HepG2 (cell line): Measurements from ENCODE around the gene YY2. TPM values are rescaled to one million over a fixed set of nuclear protein-coding genes. Genes with fewer than 3 reads are reported as not detected.

Experiments used
- FLYWCH1 ChIP-seq: sonication (generic); formaldehyde crosslinking; IDR thresholded peaks from 2 replicates; pipeline ENCODE4 v1.8.1; 2023; ENCODE audit warnings: mild to moderate bottlenecking, missing genetic modification reagents
- FOSL1 ChIP-seq: sonication (generic); formaldehyde crosslinking; IDR thresholded peaks from 2 replicates; pipeline ENCODE4 v1.9.0; 2021; ENCODE audit warnings: missing genetic modification reagents, borderline replicate concordance
- MLXIP ChIP-seq: sonication (generic); formaldehyde crosslinking; IDR thresholded peaks from 2 replicates; pipeline ENCODE4 v1.9.0; 2021; ENCODE audit warnings: missing genetic modification reagents, borderline replicate concordance
- MXD3 ChIP-seq: IDR thresholded peaks from 2 replicates; pipeline ENCODE4 v1.6.1; 2016; ENCODE audit warnings: mild to moderate bottlenecking, missing biosample characterization, missing genetic modification reagents
- PCBP1 ChIP-seq: fragments of 200-400 bp; formaldehyde crosslinking; IDR thresholded peaks from 2 replicates; pipeline ENCODE4 v1.6.1; 2017; ENCODE audit warnings: mild to moderate bottlenecking, low read depth, low read length, borderline replicate concordance
- PHF20 ChIP-seq: sonication (generic); formaldehyde crosslinking; IDR thresholded peaks from 2 replicates; pipeline ENCODE4 v1.5.0; 2020; ENCODE audit warnings: mild to moderate bottlenecking, missing genetic modification reagents
- PPARG ChIP-seq: conservative IDR thresholded peaks from 2 replicates; pipeline ENCODE4 v1.6.1; 2016; ENCODE audit warnings: missing biosample characterization, missing genetic modification reagents
- SMYD3 ChIP-seq: sonication (generic); formaldehyde crosslinking; IDR thresholded peaks from 2 replicates; pipeline ENCODE4 v1.8.1; 2023; ENCODE audit warnings: mild to moderate bottlenecking, missing genetic modification reagents
- XBP1 ChIP-seq: sonication (generic); formaldehyde crosslinking; IDR thresholded peaks from 2 replicates; pipeline ENCODE4 v1.5.0; 2020; ENCODE audit warnings: missing genetic modification reagents
- ZC3H13 ChIP-seq: sonication (generic); formaldehyde crosslinking; IDR thresholded peaks from 2 replicates; pipeline ENCODE4 v1.8.1; 2023; ENCODE audit warnings: mild to moderate bottlenecking, missing genetic modification reagents, moderate library complexity
- ZNF207 ChIP-seq: fragments of 450-650 bp; IDR thresholded peaks from 2 replicates; pipeline ENCODE4 v1.6.1; 2016; ENCODE audit warnings: antibody characterized with exemption, borderline replicate concordance
- ZNF24 ChIP-seq: fragments of 450-650 bp; IDR thresholded peaks from 2 replicates; pipeline ENCODE4 v1.6.1; 2017; ENCODE audit warnings: antibody characterized with exemption, mild to moderate bottlenecking
- ZNF629 ChIP-seq: sonication (generic); formaldehyde crosslinking; conservative IDR thresholded peaks from 2 replicates; pipeline ENCODE4 v1.5.0; 2020; ENCODE audit warnings: missing genetic modification reagents
- ZNF800 ChIP-seq: sonication (generic); formaldehyde crosslinking; IDR thresholded peaks from 2 replicates; pipeline ENCODE4 v1.4.0; 2020; ENCODE audit warnings: missing genetic modification reagents
- polyA plus RNA-seq, 8 experiments: library from polyadenylated mRNA; depleted of rRNA in 3 of 8; stranded (reverse) in 7 of 8; unstranded in 1 of 8; fragments of >200 nt; fragmentation: Illumina TruSeq in 4 of 8; extraction: Trizol in 4 of 8; gene quantifications; 2 replicates each; pipeline versions ENCODE4 v1.2.1 to v1.2.3, GENCODE V29; 2011 to 2016; ENCODE audit warnings: low read depth in 4 of 8, missing spikeins in 1 of 8, mixed read lengths in 1 of 8; ENCODE audit not compliant: insufficient read depth in 1 of 8
- total RNA-seq, 5 experiments: library from RNA; depleted of rRNA; stranded (reverse); fragments of >200 nt; fragmentation: Illumina TruSeq; extraction: Trizol; gene quantifications; 2 replicates each; pipeline ENCODE4 v1.2.3, GENCODE V29; 2016; ENCODE audit warnings: low read depth in 1 of 5

YY2 gene
- total and polyA plus RNA-seq, 2 of the 13 experiments (the other 11 are each of a cell fraction or from before 2014, with no cell fraction given), result 0.34 to 0.44 TPM

GRCh38 chrX:21839334-21840192, 16.2 kb upstream of the YY2 start, which contains the start of gene MBTPS2 (continued):
- no peak for TF ChIP-seq PPARG (CRISPR knock-in tag)
- TF ChIP-seq MLXIP (CRISPR knock-in tag), result 0 out of 2 replicates have a peak, but pooled peaks have one; percentile 37
- TF ChIP-seq PCBP1, result no peak
- TF ChIP-seq FOSL1 (CRISPR knock-in tag), result no peak
- TF ChIP-seq ZNF800 (CRISPR knock-in tag), result no peak
- TF ChIP-seq ZC3H13 (CRISPR knock-in tag), result peak; percentile 75; the same call in 1 of the 2 replicates
- peak; percentile 85 for TF ChIP-seq PHF20
- peak; percentile 48; the same call in 1 of the 2 replicates for TF ChIP-seq SMYD3
- no peak for TF ChIP-seq XBP1 (CRISPR knock-in tag)
- TF ChIP-seq FLYWCH1 (CRISPR knock-in tag), result no peak
- TF ChIP-seq ZNF207, result no peak
- no peak for TF ChIP-seq ZNF629 (CRISPR knock-in tag)
- TF ChIP-seq MXD3 (CRISPR knock-in tag), result peak; percentile 80
- no peak for TF ChIP-seq ZNF24
